ENCODE data around the gene DHCR7. TPM values are rescaled to one million over a fixed set of nuclear protein-coding genes. Genes with fewer than 3 reads are reported as not detected.

Gene DHCR7
- total RNA-seq (2014; rRNA removed; shearing (Covaris generic)), result 9.2 and 15.4 TPM in 2 replicates

GRCh38 chr11:71448257-71449171 is at the start of gene DHCR7:
Gene DHCR7 (minus strand): TSS chr11:71448393. CDS start chr11:71444952, 3,441 bp downstream.
- H3K9me3 ChIP-seq (replicated peaks), result no peaks in the 10 kb centered on the region
- H3K4me1 ChIP-seq (replicated peaks), result 0 out of 2 replicates have a peak, but pooled peaks cover 3% of the 10 kb centered on the region
- peak within 1 kb of the TSS; percentile 57 for H3K4me3 ChIP-seq
- H3K36me3 ChIP-seq, result peaks cover 6% of the 10 kb centered on the region; the same call in 1 of the 2 replicates
- H3K27ac ChIP-seq, result 0 out of 2 replicates have a peak within 1 kb of the TSS, but pooled peaks have one; percentile 42
- H3K27me3 ChIP-seq (replicated peaks), result no peaks in the 10 kb centered on the region
- peak; percentile 71 to 91 for DNase-seq (ENCODE audit: low read depth in 1 of 2, low spot score in 2 of 2)

- Histone ChIP-seq H3K9me3 (replicated peaks) (no peaks in the 10 kb centered on the region), H3K4me1 (replicated peaks) (no peaks in the 10 kb centered on the region), H3K4me3 (no peak overlapping the region), H3K27me3 (replicated peaks) (no peaks in the 10 kb centered on the region), H3K27ac (no peak overlapping the region), H3K36me3 (no peaks in the 10 kb centered on the region; the same call in 1 of the 2 replicates)
- no peak for DNase-seq (ENCODE audit: low read depth in 1 of 2, low spot score in 2 of 2)
These were observed 48.2 kb upstream of the DHCR7 start for GRCh38 chr11:71496421-71496820.

GRCh38 chr11:71495286-71496230 is 47.4 kb upstream of the DHCR7 start:
- H3K27ac ChIP-seq, result no peak overlapping the region
- no peaks in the 10 kb centered on the region for H3K9me3 ChIP-seq (replicated peaks)
- no peak for DNase-seq (ENCODE audit: low read depth in 1 of 2, low spot score in 2 of 2)
- H3K27me3 ChIP-seq (replicated peaks), result no peaks in the 10 kb centered on the region
- H3K36me3 ChIP-seq, result no peaks in the 10 kb centered on the region; the same call in 1 of the 2 replicates
- H3K4me3 ChIP-seq, result no peak overlapping the region
- no peaks in the 10 kb centered on the region for H3K4me1 ChIP-seq (replicated peaks)

- Histone ChIP-seq H3K27me3 (replicated peaks) (no peaks in the 10 kb centered on the region), H3K4me3 (no peak overlapping the region), H3K9me3 (replicated peaks) (no peaks in the 10 kb centered on the region), H3K36me3 (no peaks in the 10 kb centered on the region), H3K27ac (no peak overlapping the region), H3K4me1 (replicated peaks) (no peaks in the 10 kb centered on the region)
- DNase-seq (ENCODE audit: low read depth in 1 of 2, low spot score in 2 of 2), result no peak
These were observed 43.7 kb upstream of the DHCR7 start for GRCh38 chr11:71491940-71492339.

- Histone ChIP-seq H3K4me1 (replicated peaks) (no peaks in the 10 kb centered on the region), H3K36me3 (no peaks in the 10 kb centered on the region), H3K4me3 (no peak overlapping the region), H3K27ac (no peak overlapping the region), H3K27me3 (replicated peaks) (no peaks in the 10 kb centered on the region), H3K9me3 (replicated peaks) (no peaks in the 10 kb centered on the region)
- no peak for DNase-seq (ENCODE audit: low read depth in 1 of 2, low spot score in 2 of 2)
These were observed 43.3 kb upstream of the DHCR7 start for GRCh38 chr11:71491531-71491930.

GRCh38 chr11:71490731-71491390 is 42.7 kb upstream of the DHCR7 start:
- no peaks in the 10 kb centered on the region for H3K9me3 ChIP-seq (replicated peaks)
- no peaks in the 10 kb centered on the region for H3K27me3 ChIP-seq (replicated peaks)
- no peaks in the 10 kb centered on the region for H3K36me3 ChIP-seq
- no peak overlapping the region for H3K4me3 ChIP-seq
- no peak for DNase-seq (ENCODE audit: low read depth in 1 of 2, low spot score in 2 of 2)
- H3K4me1 ChIP-seq (replicated peaks), result no peaks in the 10 kb centered on the region
- H3K27ac ChIP-seq, result no peak overlapping the region

- DNase-seq (ENCODE audit: low read depth in 1 of 2, low spot score in 2 of 2), result no peak
- Histone ChIP-seq H3K4me1 (replicated peaks) (no peaks in the 10 kb centered on the region), H3K36me3 (no peaks in the 10 kb centered on the region), H3K4me3 (no peak overlapping the region), H3K27me3 (replicated peaks) (no peaks in the 10 kb centered on the region), H3K27ac (no peak overlapping the region), H3K9me3 (replicated peaks) (no peaks in the 10 kb centered on the region)
These were observed 42.0 kb upstream of the DHCR7 start for GRCh38 chr11:71490044-71490730.

- H3K27ac ChIP-seq, result no peak overlapping the region
- H3K27me3 ChIP-seq (replicated peaks), result no peaks in the 10 kb centered on the region
- no peaks in the 10 kb centered on the region for H3K36me3 ChIP-seq
- no peak for DNase-seq (ENCODE audit: low read depth in 1 of 2, low spot score in 2 of 2)
- no peaks in the 10 kb centered on the region for H3K4me1 ChIP-seq (replicated peaks)
- no peak overlapping the region for H3K4me3 ChIP-seq
- H3K9me3 ChIP-seq (replicated peaks), result no peaks in the 10 kb centered on the region
These were observed 41.3 kb upstream of the DHCR7 start for GRCh38 chr11:71489311-71490043.

- Histone ChIP-seq H3K36me3 (no peaks in the 10 kb centered on the region), H3K27ac (no peak overlapping the region), H3K4me3 (no peak overlapping the region), H3K9me3 (replicated peaks) (no peaks in the 10 kb centered on the region), H3K4me1 (replicated peaks) (no peaks in the 10 kb centered on the region), H3K27me3 (replicated peaks) (no peaks in the 10 kb centered on the region)
- no peak for DNase-seq (ENCODE audit: low read depth in 1 of 2, low spot score in 2 of 2)
These were observed 40.6 kb upstream of the DHCR7 start for GRCh38 chr11:71488681-71489270.

- no peak overlapping the region for H3K4me3 ChIP-seq
- H3K27ac ChIP-seq, result no peak overlapping the region
- no peaks in the 10 kb centered on the region for H3K4me1 ChIP-seq (replicated peaks)
- H3K27me3 ChIP-seq (replicated peaks), result no peaks in the 10 kb centered on the region
- no peak for DNase-seq (ENCODE audit: low read depth in 1 of 2, low spot score in 2 of 2)
- no peaks in the 10 kb centered on the region for H3K36me3 ChIP-seq
- no peaks in the 10 kb centered on the region for H3K9me3 ChIP-seq (replicated peaks)
These were observed 38.1 kb upstream of the DHCR7 start for GRCh38 chr11:71486320-71486719.

GRCh38 chr11:71485466-71485865 is 37.3 kb upstream of the DHCR7 start:
- no peak overlapping the region for H3K4me3 ChIP-seq

GRCh38 chr11:71485063-71485399 is 36.8 kb upstream of the DHCR7 start:
- Histone ChIP-seq H3K4me3 (no peak overlapping the region), H3K36me3 (no peaks in the 10 kb centered on the region), H3K9me3 (replicated peaks) (no peaks in the 10 kb centered on the region), H3K27me3 (replicated peaks) (no peaks in the 10 kb centered on the region), H3K27ac (no peak overlapping the region), H3K4me1 (replicated peaks) (no peaks in the 10 kb centered on the region)
- no peak for DNase-seq (ENCODE audit: low read depth in 1 of 2, low spot score in 2 of 2)

More at GRCh38 chr11:71485466-71485865, 37.3 kb upstream of the DHCR7 start:
- Histone ChIP-seq H3K9me3 (replicated peaks) (no peaks in the 10 kb centered on the region), H3K27ac (no peak overlapping the region), H3K36me3 (no peaks in the 10 kb centered on the region), H3K27me3 (replicated peaks) (no peaks in the 10 kb centered on the region), H3K4me1 (replicated peaks) (no peaks in the 10 kb centered on the region)
- DNase-seq (ENCODE audit: low read depth in 1 of 2, low spot score in 2 of 2), result no peak
